ENCODE measurements around the gene PPIP5K2.

PPIP5K2 gene

GRCh38 chr5:103254921-103255320 lies 134.8 kb downstream of the PPIP5K2 start:
- no peak for DNase-seq

GRCh38 chr5:103255691-103256090 lies 135.6 kb downstream of the PPIP5K2 start:
- DNase-seq: no peak

- DNase-seq: no peak
Observed at GRCh38 chr5:103256178-103256577, 136.1 kb downstream of the PPIP5K2 start.

GRCh38 chr5:103258368-103258956 lies 138.4 kb downstream of the PPIP5K2 start, which contains the start of gene MACIR:
Gene MACIR, plus strand, starts transcription at chr5:103258763. Its CDS starts 17,157 bp downstream, at chr5:103275920.
- peak; percentile 80 to 98 for DNase-seq

- peak; percentile 55 to 80 for DNase-seq
Observed at GRCh38 chr5:103258957-103259704, 139.0 kb downstream of the PPIP5K2 start.

- peak in 1 of 2 donors; percentile 19 for DNase-seq
Observed at GRCh38 chr5:103259705-103260355, 139.7 kb downstream of the PPIP5K2 start.

- DNase-seq: no peak
Observed at GRCh38 chr5:103260951-103261350, 140.8 kb downstream of the PPIP5K2 start.

Data from bone marrow (tissue), 2 donors.